K562 (cell line): Measurements from ENCODE around the gene FHDC1. TPM values are rescaled to one million over a fixed set of nuclear protein-coding genes. Genes with fewer than 3 reads are reported as not detected.

ENCODE experiments used
- ETS2 ChIP-seq: IDR thresholded peaks from 2 replicates; pipeline ENCODE4 v1.6.1; 2016; ENCODE audit warnings: borderline replicate concordance, missing genetic modification characterization, mild to moderate bottlenecking, moderate library complexity, missing compliant biosample characterization; ENCODE audit not compliant: poor library complexity, severe bottlenecking
- MYBL2 ChIP-seq, 2 experiments: fragments of 450-650 bp in 1 of 2; sonication (generic) in 1 of 2; formaldehyde crosslinking in 1 of 2; IDR thresholded peaks; 2 replicates each; pipeline versions ENCODE4 v1.6.1 to v1.8.1; 2017 to 2022; ENCODE audit warnings: borderline replicate concordance in 1 of 2, inconsistent platforms in 1 of 2, low read depth in 1 of 2, mild to moderate bottlenecking in 1 of 2, missing genetic modification reagents in 1 of 2, moderate library complexity in 1 of 2
- NCOA2 ChIP-seq, 2 experiments: fragments of 450-650 bp; IDR thresholded peaks; 2 replicates each; pipeline ENCODE4 v1.6.1; 2018; ENCODE audit warnings: mild to moderate bottlenecking in 2 of 2, moderate library complexity in 1 of 2; ENCODE audit not compliant: partially characterized antibody in 2 of 2
- NONO ChIP-seq, 2 experiments: fragments of 200-400 bp in 1 of 2; fragments of 450-650 bp in 1 of 2; formaldehyde crosslinking in 1 of 2; IDR thresholded peaks; 2 replicates each; pipeline ENCODE4 v1.6.1; 2017; ENCODE audit warnings: low read depth in 2 of 2, mild to moderate bottlenecking in 2 of 2, moderate library complexity in 2 of 2, low read length in 1 of 2
- PCBP1 ChIP-seq: fragments of 200-400 bp; formaldehyde crosslinking; IDR thresholded peaks from 2 replicates; pipeline ENCODE4 v1.6.1; 2018; ENCODE audit warnings: mild to moderate bottlenecking, low read depth, low read length; ENCODE audit not compliant: poor library complexity, severe bottlenecking
- PHF21A ChIP-seq: fragments of 450-650 bp; IDR thresholded peaks from 2 replicates; pipeline ENCODE4 v1.6.1; 2017; ENCODE audit warnings: low read depth, borderline replicate concordance
- SFPQ ChIP-seq: fragments of 200-400 bp; formaldehyde crosslinking; IDR thresholded peaks from 2 replicates; pipeline ENCODE4 v1.6.1; 2017; ENCODE audit warnings: mild to moderate bottlenecking, low read depth, low read length, moderate library complexity
- SRSF3 ChIP-seq: fragments of 200-400 bp; formaldehyde crosslinking; IDR thresholded peaks from 2 replicates; pipeline ENCODE4 v1.6.1; 2016; ENCODE audit warnings: mild to moderate bottlenecking, low read length, moderate library complexity; ENCODE audit not compliant: insufficient read depth
- ZBTB34 ChIP-seq: fragments of 250-450 bp; sonication (Bioruptor Pico); IDR thresholded peaks from 2 replicates; pipeline ENCODE4 v1.8.0; 2021; ENCODE audit warnings: mild to moderate bottlenecking, moderate library complexity
- ZNF586 ChIP-seq: fragments of 450-650 bp; formaldehyde crosslinking; conservative IDR thresholded peaks from 2 replicates; pipeline ENCODE4 v1.4.0; 2020; ENCODE audit warnings: mild to moderate bottlenecking, moderate library complexity
- ZNF592 ChIP-seq: fragments of 450-650 bp; IDR thresholded peaks from 2 replicates; pipeline ENCODE4 v1.6.1; 2017; ENCODE audit warnings: antibody characterized with exemption, mild to moderate bottlenecking
- polyA plus RNA-seq, 8 experiments: library from polyadenylated mRNA; depleted of rRNA in 4 of 8; stranded (reverse) in 5 of 8; unstranded in 3 of 8; fragments of >200 nt; fragmentation: Nextera tagmentation in 2 of 8; fragmentation: Illumina TruSeq in 1 of 8; extraction: Ambion mirVana in 2 of 8; extraction: Trizol in 1 of 8; gene quantifications; 2 replicates each; pipeline versions ENCODE4 v1.2.1 to v1.2.3, GENCODE V29; 2011 to 2014; ENCODE audit warnings: inconsistent platforms in 1 of 8, missing spikeins in 1 of 8
- total RNA-seq, 7 experiments: library from RNA; depleted of rRNA in 6 of 7; stranded (reverse); fragments of >200 nt in 6 of 7; fragmentation: Illumina TruSeq in 2 of 7; extraction: Trizol in 2 of 7; gene quantifications; 2 replicates each; pipeline versions ENCODE4 v1.2.1 to v1.2.3, GENCODE V29; 2011 to 2021; ENCODE audit warnings: low replicate concordance in 1 of 7

FHDC1 gene
- total and polyA plus RNA-seq, 9 of the 15 experiments (the other 6 are each of a cell fraction or from before 2014, with no cell fraction given): 0.01 to 0.43 (median 0.07) TPM

- TF ChIP-seq SFPQ (no peak), ETS2 (no peak), SRSF3 (no peak), ZBTB34 (CRISPR knock-in tag) (no peak), NONO (IDR thresholded peaks at IDR 0.05; ENCODE audit: low read depth in 2 of 2, low read length in 1 of 2) (no peak), PHF21A (no peak), ZNF592 (no peak), NCOA2 (IDR thresholded peaks at IDR 0.05; ENCODE audit: partially characterized antibody in 2 of 2) (no peak), PCBP1 (no peak), MYBL2 (IDR thresholded peaks at IDR 0.05; ENCODE audit: low read depth) (no peak), MYBL2 (CRISPR knock-in tag; IDR thresholded peaks at IDR 0.05; ENCODE audit: borderline replicate concordance) (no peak), ZNF586 (CRISPR knock-in tag) (no peak)
These were observed 7.5 kb downstream of the FHDC1 start (continued) for GRCh38 chr4:152943672-152944071.
